Hepatocyte (in vitro differentiated cells): ENCODE measurements around the gene INF2. TPM values are rescaled to one million over a fixed set of nuclear protein-coding genes. Genes with fewer than 3 reads are reported as not detected.

Experiments
- DNase-seq: peaks from one replicate; pipeline ENCODE4 v3.0.0-alpha.2; 2016; ENCODE audit warnings: low spot score
- H2AFZ ChIP-seq: fragments of 200-600 bp; sonication (generic); 2 replicates; pipeline ENCODE4 v1.6.0; 2016; ENCODE audit warnings: antibody characterized with exemption, mild to moderate bottlenecking
- H3K27ac ChIP-seq: fragments of 200-600 bp; sonication (generic); 2 replicates; pipeline ENCODE4 v1.5.1; 2016; ENCODE audit warnings: mild to moderate bottlenecking
- H3K27me3 ChIP-seq: fragments of 200-600 bp; sonication (generic); 2 replicates; pipeline ENCODE4 v1.6.1; 2016
- H3K36me3 ChIP-seq: fragments of 200-600 bp; sonication (generic); replicated peaks from 2 replicates; pipeline ENCODE4 v1.5.1; 2016; ENCODE audit warnings: low read depth; ENCODE audit not compliant: insufficient read depth
- H3K4me1 ChIP-seq: fragments of 200-600 bp; sonication (generic); 2 replicates; pipeline ENCODE4 v1.5.1; 2016; ENCODE audit warnings: mild to moderate bottlenecking, moderate library complexity; ENCODE audit not compliant: insufficient read depth
- H3K4me2 ChIP-seq: fragments of 200-600 bp; sonication (generic); 2 replicates; pipeline ENCODE4 v1.6.0; 2016
- H3K4me3 ChIP-seq: fragments of 200-600 bp; sonication (generic); 2 replicates; pipeline ENCODE4 v1.5.1; 2016; ENCODE audit warnings: mild to moderate bottlenecking
- H3K79me2 ChIP-seq: fragments of 200-600 bp; sonication (generic); 2 replicates; pipeline ENCODE4 v1.6.0; 2017; ENCODE audit warnings: mild to moderate bottlenecking
- H3K9me2 ChIP-seq: fragments of 200-600 bp; sonication (generic); replicated peaks from 2 replicates; pipeline ENCODE4 v1.6.0; 2017; ENCODE audit warnings: mild to moderate bottlenecking; ENCODE audit not compliant: insufficient read depth
- H3K9me3 ChIP-seq: fragments of 200-600 bp; sonication (generic); 2 replicates; pipeline ENCODE4 v1.5.1; 2016; ENCODE audit warnings: low read depth, mild to moderate bottlenecking
- H4K20me1 ChIP-seq: fragments of 200-600 bp; sonication (generic); 2 replicates; pipeline ENCODE4 v1.6.0; 2016; ENCODE audit warnings: mild to moderate bottlenecking; ENCODE audit not compliant: insufficient read depth, poor library complexity, severe bottlenecking
- EZH2 ChIP-seq: fragments of 200-600 bp; sonication (generic); IDR thresholded peaks from 2 replicates; pipeline ENCODE4 v1.6.1; 2016; ENCODE audit warnings: antibody characterized with exemption, mild to moderate bottlenecking, borderline replicate concordance
- EZH2phosphoT487 ChIP-seq: fragments of 200-600 bp; sonication (generic); IDR thresholded peaks from one replicate; pipeline ENCODE4 v1.6.1; 2018; ENCODE audit warnings: antibody characterized with exemption, mild to moderate bottlenecking, low read depth, moderate library complexity; ENCODE audit not compliant: unreplicated experiment, severe bottlenecking
- WGBS: methylation state at CpG from one replicate; pipeline ENCODE4 v1.1.6; 2016; ENCODE audit warnings: low lambda C conversion rate; ENCODE audit errors: missing lambda C conversion rate; 5-methylcytosine and 5-hydroxymethylcytosine counted together
- polyA plus RNA-seq: library from polyadenylated mRNA; unstranded; fragments of >200 nt; fragmentation: Nextera tagmentation; extraction: Ambion mirVana; gene quantifications from 2 replicates; pipeline ENCODE4 v1.2.1, GENCODE V29; 2016
- total RNA-seq: library from RNA; depleted of rRNA; stranded (reverse); fragments of >200 nt; gene quantifications from 2 replicates; pipeline ENCODE4 v1.2.3, GENCODE V29; 2014
- TF ChIP-seq, protein P1 (sequence below): fragments of 200-600 bp; sonication (generic); IDR thresholded peaks from 2 replicates; pipeline ENCODE4 v1.5.1; 2016; ENCODE audit warnings: antibody characterized with exemption, mild to moderate bottlenecking; ENCODE audit not compliant: poor library complexity

INF2 gene
- total and polyA plus RNA-seq, 2 experiments from 2014 or later = 23.8 to 31.6 TPM

DNA sequence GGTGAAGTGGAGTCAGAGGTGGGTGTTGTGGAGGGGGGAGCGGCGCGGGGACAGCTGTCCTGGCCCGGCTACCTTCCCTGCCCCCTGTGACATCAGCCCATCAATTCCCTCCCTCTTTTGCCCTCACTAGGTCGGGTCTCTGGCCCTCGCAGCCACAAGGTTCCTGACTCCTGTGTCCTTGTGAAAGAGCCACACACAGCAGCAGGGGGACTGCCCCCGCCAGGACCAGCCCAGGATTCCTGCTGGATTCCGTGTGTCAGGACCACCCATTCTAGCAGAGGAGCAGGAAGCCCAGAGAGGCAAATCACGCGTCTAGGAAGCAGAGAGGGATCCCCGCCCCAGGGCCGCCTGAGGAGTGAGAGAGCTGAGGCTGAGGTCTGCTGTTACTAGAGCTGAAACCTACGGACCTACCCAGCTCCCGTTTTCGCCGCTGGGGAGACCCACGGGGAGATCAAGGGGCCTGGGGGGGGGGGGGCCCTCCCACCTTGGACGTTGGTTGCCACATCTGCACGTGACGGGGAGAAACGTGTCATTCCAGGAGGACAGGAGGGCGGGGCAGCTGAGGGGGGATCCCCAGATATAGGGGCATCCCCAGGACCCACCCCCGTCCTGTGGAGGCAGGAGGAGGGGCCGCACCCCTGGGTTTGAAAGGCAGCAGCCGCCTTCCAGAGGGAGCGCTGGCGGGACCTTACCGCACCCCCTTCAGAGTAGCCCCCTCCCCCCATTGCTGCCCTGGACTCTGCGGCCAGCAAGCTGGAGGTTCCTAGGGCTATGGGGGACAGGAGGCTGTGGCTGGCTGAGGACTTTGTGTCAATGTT is 12.5 kb upstream of the INF2 start:
- TF ChIP-seq, protein P1, sequence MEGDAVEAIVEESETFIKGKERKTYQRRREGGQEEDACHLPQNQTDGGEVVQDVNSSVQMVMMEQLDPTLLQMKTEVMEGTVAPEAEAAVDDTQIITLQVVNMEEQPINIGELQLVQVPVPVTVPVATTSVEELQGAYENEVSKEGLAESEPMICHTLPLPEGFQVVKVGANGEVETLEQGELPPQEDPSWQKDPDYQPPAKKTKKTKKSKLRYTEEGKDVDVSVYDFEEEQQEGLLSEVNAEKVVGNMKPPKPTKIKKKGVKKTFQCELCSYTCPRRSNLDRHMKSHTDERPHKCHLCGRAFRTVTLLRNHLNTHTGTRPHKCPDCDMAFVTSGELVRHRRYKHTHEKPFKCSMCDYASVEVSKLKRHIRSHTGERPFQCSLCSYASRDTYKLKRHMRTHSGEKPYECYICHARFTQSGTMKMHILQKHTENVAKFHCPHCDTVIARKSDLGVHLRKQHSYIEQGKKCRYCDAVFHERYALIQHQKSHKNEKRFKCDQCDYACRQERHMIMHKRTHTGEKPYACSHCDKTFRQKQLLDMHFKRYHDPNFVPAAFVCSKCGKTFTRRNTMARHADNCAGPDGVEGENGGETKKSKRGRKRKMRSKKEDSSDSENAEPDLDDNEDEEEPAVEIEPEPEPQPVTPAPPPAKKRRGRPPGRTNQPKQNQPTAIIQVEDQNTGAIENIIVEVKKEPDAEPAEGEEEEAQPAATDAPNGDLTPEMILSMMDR = no peak
- Histone ChIP-seq H3K4me3 (peak overlapping the region; percentile 9), H3K9me2 (no peaks in the 10 kb centered on the region), H2AFZ (peak overlapping the region; percentile 53), H3K27me3 (no peaks in the 10 kb centered on the region), H4K20me1 (no peaks in the 10 kb centered on the region), H3K27ac (peak overlapping the region; percentile 95), H3K9me3 (no peaks in the 10 kb centered on the region), H3K79me2 (no peaks in the 10 kb centered on the region), H3K36me3 (no peaks in the 10 kb centered on the region), H3K4me1 (peaks cover 56% of the 10 kb centered on the region), H3K4me2 (peak overlapping the region; percentile 83)
- WGBS = 19% methylated on average over 18 of the region's 29 CpGs
- peak; percentile 80 for DNase-seq

DNA sequence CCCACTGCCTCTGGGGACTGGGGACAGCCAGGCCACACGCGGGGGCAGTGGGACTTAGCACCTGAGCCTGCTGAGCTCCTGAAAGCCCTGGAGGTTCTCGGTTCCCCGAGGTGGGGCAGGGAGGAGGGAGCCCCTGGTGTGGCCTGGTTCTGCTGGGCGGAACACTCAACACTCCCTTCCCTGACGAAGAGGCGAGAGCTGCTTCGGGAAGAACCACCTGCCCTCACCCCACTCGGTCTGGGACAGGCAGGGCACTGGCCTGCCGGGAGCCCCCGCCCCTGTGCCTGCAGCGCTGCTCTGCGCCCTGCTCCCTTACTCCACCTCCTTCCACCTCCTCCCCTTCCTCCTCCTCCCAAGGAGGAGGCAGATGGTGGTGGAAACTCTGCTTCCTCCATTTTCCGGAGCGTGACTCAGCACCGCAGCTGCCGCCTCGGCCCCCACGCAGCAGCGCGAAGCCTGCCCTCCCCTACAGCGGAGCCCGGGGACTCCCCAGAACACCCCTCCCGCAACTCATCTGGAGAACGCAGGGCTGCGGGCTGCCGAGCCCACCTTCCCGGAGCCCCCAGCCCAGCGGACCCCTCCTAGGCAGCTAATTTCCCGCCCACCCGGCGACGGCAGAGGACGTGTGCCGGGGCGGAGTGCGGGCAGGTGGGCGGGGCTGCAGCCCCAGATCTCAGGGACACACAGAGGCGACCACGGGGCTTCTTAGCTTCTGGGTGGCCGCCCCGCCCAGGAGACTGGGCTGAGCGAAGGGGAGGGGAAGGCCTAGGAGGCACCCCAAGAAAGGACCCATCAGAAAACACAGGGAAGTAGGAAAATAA is 11.7 kb upstream of the INF2 start:
- Histone ChIP-seq H3K4me2 (peak overlapping the region; percentile 83), H3K9me3 (no peaks in the 10 kb centered on the region), H4K20me1 (no peaks in the 10 kb centered on the region), H3K27ac (peak overlapping the region; percentile 95), H3K36me3 (no peaks in the 10 kb centered on the region), H3K79me2 (no peaks in the 10 kb centered on the region), H2AFZ (peak overlapping the region; percentile 30), H3K4me3 (peak overlapping the region; percentile 9), H3K9me2 (no peaks in the 10 kb centered on the region), H3K27me3 (no peaks in the 10 kb centered on the region), H3K4me1 (peaks cover 64% of the 10 kb centered on the region)
- DNase-seq = peak; percentile 86
- 2% methylated on average over 29 of the region's 43 CpGs for WGBS
- TF ChIP-seq EZH2phosphoT487 (no peak), EZH2 (no peak)
- TF ChIP-seq, protein P1 = no peak

DNA sequence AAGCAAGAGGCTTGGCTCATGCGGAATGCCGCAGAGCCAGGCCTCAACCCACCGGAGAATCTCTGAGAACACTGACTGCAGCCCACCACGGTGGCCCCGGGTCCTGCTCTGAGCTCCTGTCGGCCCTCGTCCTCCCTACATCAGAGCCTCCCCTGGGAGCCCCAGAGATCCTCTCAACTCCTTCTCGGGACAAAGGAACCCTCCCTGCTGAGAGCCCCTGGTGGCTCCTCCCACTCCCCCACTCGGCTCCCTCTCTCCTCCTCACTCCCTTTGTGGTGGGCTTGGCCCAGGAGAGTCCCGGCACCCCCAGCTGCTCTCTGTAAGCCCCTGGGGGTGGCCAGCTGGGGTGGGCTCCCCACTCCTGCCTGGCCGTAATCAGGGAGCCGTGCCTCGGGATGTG is 11.1 kb upstream of the INF2 start:
- H4K20me1 ChIP-seq = no peaks in the 10 kb centered on the region
- TF ChIP-seq EZH2phosphoT487 (no peak), EZH2 (no peak)
- TF ChIP-seq, protein P1 = no peak
- H3K4me2 ChIP-seq = peak overlapping the region; percentile 83
- H3K36me3 ChIP-seq = no peaks in the 10 kb centered on the region
- H3K27me3 ChIP-seq = no peaks in the 10 kb centered on the region
- WGBS = 24% methylated on average over 8 of the region's 13 CpGs
- H3K27ac ChIP-seq = peak overlapping the region; percentile 95
- H2AFZ ChIP-seq = peak overlapping the region; percentile 30
- peak overlapping the region; percentile 9 for H3K4me3 ChIP-seq
- H3K9me2 ChIP-seq = no peaks in the 10 kb centered on the region
- H3K9me3 ChIP-seq = no peaks in the 10 kb centered on the region
- H3K79me2 ChIP-seq = no peaks in the 10 kb centered on the region
- H3K4me1 ChIP-seq = peaks cover 67% of the 10 kb centered on the region
- DNase-seq = peak; percentile 74
